MCF 10A (cell line): Measurements from ENCODE around the gene TMEM131L. TPM values are rescaled to one million over a fixed set of nuclear protein-coding genes. Genes with fewer than 3 reads are reported as not detected.

ENCODE experiments used
- BruUV-seq: library from RNA; stranded (reverse); fragments of 400-500 nt; replicated peaks from 2 replicates; lab custom pipeline; 2021; lab: Mats Ljungman, UMichigan
- CTCF ChIA-PET: fragments of 300-600 bp; sonication (Branson Sonifier 250); formaldehyde crosslinking; extraction: SDS; loops from one replicate; lab custom pipeline; 2021; ENCODE audit warnings: antibody characterized with exemption, inconsistent platforms; lab: Yijun Ruan, JAX
- POLR2A ChIA-PET: fragments of 300-600, 350-650 bp; sonication (Branson Sonifier 250); formaldehyde crosslinking; extraction: SDS; loops from one replicate; lab custom pipeline; 2020; ENCODE audit warnings: antibody characterized with exemption, inconsistent platforms; lab: Yijun Ruan, JAX
- DNase-seq: peaks from one replicate; pipeline ENCODE4 v3.0.0-alpha.2; 2018; ENCODE audit not compliant: unreplicated experiment
- H3K27ac Mint-ChIP-seq: one replicate; pipeline ENCODE4 v1.8.0; 2022; ENCODE audit warnings: mild to moderate bottlenecking, low read depth, mixed read lengths; ENCODE audit not compliant: unreplicated experiment
- H3K27me3 Mint-ChIP-seq: one replicate; pipeline ENCODE4 v1.8.0; 2022; ENCODE audit warnings: mixed read lengths; ENCODE audit not compliant: insufficient read depth, unreplicated experiment
- H3K36me3 Mint-ChIP-seq: one replicate; pipeline ENCODE4 v1.8.0; 2022; ENCODE audit warnings: mild to moderate bottlenecking, moderate library complexity, mixed read lengths; ENCODE audit not compliant: insufficient read depth, unreplicated experiment
- H3K4me1 Mint-ChIP-seq: one replicate; pipeline ENCODE4 v1.8.0; 2022; ENCODE audit warnings: mixed read lengths; ENCODE audit not compliant: insufficient read depth, unreplicated experiment
- H3K4me3 Mint-ChIP-seq: one replicate; pipeline ENCODE4 v1.8.0; 2022; ENCODE audit warnings: mild to moderate bottlenecking, moderate library complexity, mixed read lengths; ENCODE audit not compliant: unreplicated experiment
- H3K9me3 Mint-ChIP-seq: one replicate; pipeline ENCODE4 v1.8.0; 2022; ENCODE audit warnings: mixed read lengths; ENCODE audit not compliant: unreplicated experiment
- intact Hi-C: fragments of 100-400 bp; cut with micrococcal nuclease; formaldehyde crosslinking; loops from 2 replicates; pipeline ENCODE4 v1.14.1; 2022
- total RNA-seq: library from RNA; stranded (reverse); gene quantifications from 2 replicates; pipeline ENCODE4 v1.2.3, GENCODE V29; 2022
- TF ChIP-seq, protein P1 (sequence below): fragments of 200-600 bp; IDR thresholded peaks from one replicate; pipeline ENCODE4 v1.8.0; 2022; ENCODE audit warnings: antibody characterized with exemption, mild to moderate bottlenecking; ENCODE audit not compliant: unreplicated experiment

Gene TMEM131L
- total RNA-seq, 1 experiment from 2014 or later: 10.1 TPM

DNA sequence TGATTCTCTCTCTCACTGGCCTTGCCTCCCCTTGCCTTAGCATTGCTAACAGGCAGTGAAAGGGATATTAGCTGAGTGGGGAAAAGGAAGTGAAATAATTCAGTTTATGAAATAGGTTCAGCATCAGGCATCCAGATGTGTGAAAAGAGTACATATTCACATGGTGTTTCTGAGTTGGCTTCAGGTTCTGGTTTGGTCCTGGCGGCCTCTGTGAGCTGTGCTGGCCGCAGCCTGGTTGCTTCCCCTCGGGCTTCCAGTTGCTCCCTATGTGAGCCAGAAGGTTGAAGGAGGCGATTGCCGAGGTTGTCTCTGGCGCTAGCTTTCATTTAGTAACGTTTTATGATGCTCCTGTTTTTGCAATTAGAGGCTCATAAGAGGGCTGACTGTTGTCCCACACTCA, 118.9 kb downstream of the TMEM131L start:
- intact Hi-C loops: no loop called here
- no peak overlapping the region for H3K27ac Mint-ChIP-seq
- CTCF ChIA-PET: interaction anchor here (0.6 to 2.3 kb wide), 6 partner anchors 11 to 436 kb away, joined by 3 to 7 read pairs (median 4); partner anchors contain the start of gene MND1
- TF ChIP-seq, protein P1, sequence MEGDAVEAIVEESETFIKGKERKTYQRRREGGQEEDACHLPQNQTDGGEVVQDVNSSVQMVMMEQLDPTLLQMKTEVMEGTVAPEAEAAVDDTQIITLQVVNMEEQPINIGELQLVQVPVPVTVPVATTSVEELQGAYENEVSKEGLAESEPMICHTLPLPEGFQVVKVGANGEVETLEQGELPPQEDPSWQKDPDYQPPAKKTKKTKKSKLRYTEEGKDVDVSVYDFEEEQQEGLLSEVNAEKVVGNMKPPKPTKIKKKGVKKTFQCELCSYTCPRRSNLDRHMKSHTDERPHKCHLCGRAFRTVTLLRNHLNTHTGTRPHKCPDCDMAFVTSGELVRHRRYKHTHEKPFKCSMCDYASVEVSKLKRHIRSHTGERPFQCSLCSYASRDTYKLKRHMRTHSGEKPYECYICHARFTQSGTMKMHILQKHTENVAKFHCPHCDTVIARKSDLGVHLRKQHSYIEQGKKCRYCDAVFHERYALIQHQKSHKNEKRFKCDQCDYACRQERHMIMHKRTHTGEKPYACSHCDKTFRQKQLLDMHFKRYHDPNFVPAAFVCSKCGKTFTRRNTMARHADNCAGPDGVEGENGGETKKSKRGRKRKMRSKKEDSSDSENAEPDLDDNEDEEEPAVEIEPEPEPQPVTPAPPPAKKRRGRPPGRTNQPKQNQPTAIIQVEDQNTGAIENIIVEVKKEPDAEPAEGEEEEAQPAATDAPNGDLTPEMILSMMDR: no peak
- no peaks in the 10 kb centered on the region for H3K4me1 Mint-ChIP-seq
- no peak overlapping the region for H3K4me3 Mint-ChIP-seq
- POLR2A ChIA-PET: interaction anchor here (1.0 kb wide), 1 partner anchor 53 kb away, joined by 3 read pairs; no protein-coding TSS in a partner anchor
- no peaks in the 10 kb centered on the region for H3K9me3 Mint-ChIP-seq
- DNase-seq: no peak
- H3K36me3 Mint-ChIP-seq: peaks cover 17% of the 10 kb centered on the region
- H3K27me3 Mint-ChIP-seq: no peaks in the 10 kb centered on the region
- BruUV-seq: no TSS peak

DNA sequence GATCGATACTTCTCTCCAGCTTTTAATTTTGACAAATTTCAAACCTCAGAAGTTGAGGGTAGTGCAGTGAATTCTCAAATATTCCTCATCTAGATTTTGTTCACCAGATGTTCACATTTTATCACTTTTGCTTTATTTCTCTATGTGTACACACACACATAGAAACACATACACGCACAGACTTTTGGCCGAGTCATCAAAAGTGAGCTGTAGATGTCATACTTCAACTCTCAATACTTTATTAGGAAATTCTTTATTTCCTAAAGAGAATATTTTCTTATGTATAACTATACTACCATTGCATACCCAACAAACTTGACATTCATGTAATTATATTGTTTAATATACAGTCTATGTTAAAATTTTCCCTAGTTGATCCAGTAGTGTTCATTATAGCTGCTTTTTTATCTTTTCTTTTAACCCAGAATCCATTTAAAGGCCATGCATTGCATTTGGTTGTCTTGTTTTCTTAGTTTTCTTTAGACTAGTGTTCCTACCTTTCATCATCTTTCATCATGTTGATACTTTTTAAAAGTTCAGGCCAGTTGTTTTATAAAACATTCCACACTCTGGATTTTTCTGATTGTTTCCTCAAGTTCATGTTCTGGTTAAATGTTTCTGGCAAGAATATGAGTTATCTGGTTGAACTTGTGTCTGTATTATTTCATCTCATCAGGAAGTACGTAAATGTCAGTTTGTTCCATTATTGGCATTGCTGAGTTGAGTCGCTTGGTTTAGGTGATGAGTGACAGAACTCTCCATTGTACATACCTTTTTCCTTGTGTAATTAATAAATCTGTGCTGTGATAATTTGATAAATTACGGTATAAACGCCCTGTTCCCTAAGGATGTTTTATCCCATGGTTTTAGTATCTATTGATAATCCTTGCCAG, 123.8 kb downstream of the TMEM131L start:
- H3K27ac Mint-ChIP-seq: no peak overlapping the region
- intact Hi-C loops: no loop called here
- no peaks in the 10 kb centered on the region for H3K27me3 Mint-ChIP-seq
- H3K4me3 Mint-ChIP-seq: no peak overlapping the region
- H3K36me3 Mint-ChIP-seq: peaks cover 38% of the 10 kb centered on the region
- H3K4me1 Mint-ChIP-seq: no peaks in the 10 kb centered on the region
- no peak for DNase-seq
- ChIA-PET POLR2A (no interaction called here), CTCF (interaction anchor here (0.6 kb wide), 1 partner anchor 157 kb away, joined by 3 read pairs; no protein-coding TSS in a partner anchor)
- TF ChIP-seq, protein P1: no peak
- BruUV-seq: no TSS peak
- H3K9me3 Mint-ChIP-seq: no peaks in the 10 kb centered on the region

DNA sequence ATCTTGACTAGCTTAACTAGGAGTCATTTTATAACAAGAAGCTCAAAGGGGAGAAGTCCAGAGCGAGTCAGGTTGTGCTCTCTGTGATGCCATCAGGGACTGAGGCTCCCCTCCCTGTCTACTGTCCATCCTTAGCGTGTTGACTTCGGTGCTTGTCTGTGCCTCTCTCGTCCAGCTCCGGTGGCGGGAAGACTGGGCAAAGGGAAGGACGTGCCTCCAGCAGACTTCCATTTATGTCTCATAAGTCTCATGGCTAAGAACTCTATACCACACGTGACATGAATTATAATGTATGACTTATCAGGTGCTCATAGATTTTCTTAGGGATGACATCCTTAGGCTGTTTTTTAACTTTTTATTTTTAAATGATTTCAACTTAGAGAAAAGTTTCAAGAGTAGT, 125.3 kb downstream of the TMEM131L start:
- no peaks in the 10 kb centered on the region for H3K9me3 Mint-ChIP-seq
- peaks cover 36% of the 10 kb centered on the region for H3K36me3 Mint-ChIP-seq
- ChIA-PET CTCF (interaction anchor here (0.7 kb wide), 1 partner anchor 95 kb away, joined by 3 read pairs; no protein-coding TSS in a partner anchor), POLR2A (no interaction called here)
- TF ChIP-seq, protein P1: no peak
- H3K27ac Mint-ChIP-seq: no peak overlapping the region
- H3K4me1 Mint-ChIP-seq: peaks cover 7% of the 10 kb centered on the region
- no peaks in the 10 kb centered on the region for H3K27me3 Mint-ChIP-seq
- intact Hi-C loops: no loop called here
- no TSS peak for BruUV-seq
- no peak overlapping the region for H3K4me3 Mint-ChIP-seq
- no peak for DNase-seq

DNA sequence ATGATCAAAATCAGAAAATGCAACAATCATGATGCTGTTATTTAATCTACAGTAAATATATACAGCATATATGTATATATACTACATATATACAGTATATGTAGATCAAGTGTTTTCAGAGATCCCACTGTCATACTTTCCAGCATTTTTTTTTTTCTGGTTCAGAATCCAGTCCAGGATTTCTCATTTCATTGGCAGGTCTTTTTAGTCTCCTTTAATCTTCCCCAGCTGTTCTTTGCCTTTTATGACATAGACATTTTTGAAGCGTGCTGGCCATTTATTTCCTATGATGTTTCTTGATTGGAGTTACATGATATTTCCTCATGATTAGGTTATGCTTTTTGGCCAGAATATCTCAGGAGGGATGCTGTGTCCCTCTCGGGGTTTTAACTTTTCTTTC, 125.9 kb downstream of the TMEM131L start:
- CTCF ChIA-PET: interaction anchor here (0.7 kb wide), 1 partner anchor 95 kb away, joined by 3 read pairs; no protein-coding TSS in a partner anchor
- H3K36me3 Mint-ChIP-seq: peaks cover 36% of the 10 kb centered on the region

More for the DNA sequence above, 125.9 kb downstream of the TMEM131L start:
- peaks cover 7% of the 10 kb centered on the region for H3K4me1 Mint-ChIP-seq
- no peaks in the 10 kb centered on the region for H3K27me3 Mint-ChIP-seq
- TF ChIP-seq, protein P1: no peak
- no peak overlapping the region for H3K27ac Mint-ChIP-seq
- no peak for DNase-seq
- no TSS peak for BruUV-seq
- POLR2A ChIA-PET: no interaction called here
- H3K9me3 Mint-ChIP-seq: no peaks in the 10 kb centered on the region
- intact Hi-C loops: no loop called here
- H3K4me3 Mint-ChIP-seq: no peak overlapping the region
